Panc1 (cell line): ENCODE measurements around the gene SLC38A1. TPM values are rescaled to one million over a fixed set of nuclear protein-coding genes. Genes with fewer than 3 reads are reported as not detected.

ENCODE experiments used
- ATAC-seq: fragments of 200-7000 bp; cut with Tn5 transposase; 2 replicates; pipeline ENCODE4 v1.9.1; 2020; ENCODE audit warnings: mild to moderate bottlenecking, moderate library complexity
- BruUV-seq: library from RNA; stranded (reverse); fragments of 400-500 nt; replicated peaks from 2 replicates; lab custom pipeline; 2021; lab: Mats Ljungman, UMichigan
- CTCF ChIA-PET: fragments of 300-600 bp; sonication (Branson Sonifier 250); formaldehyde crosslinking; loops from one replicate; lab custom pipeline; 2022; ENCODE audit warnings: antibody characterized with exemption; lab: Charles Lee
- POLR2A ChIA-PET: fragments of 300-600 bp; sonication (Branson Sonifier 250); formaldehyde crosslinking; loops from one replicate; lab custom pipeline; 2022; ENCODE audit warnings: antibody characterized with exemption; lab: Charles Lee
- DNase-seq: peaks from one replicate; pipeline ENCODE4 v3.0.0-alpha.2; 2010; ENCODE audit warnings: low read depth, low spot score
- H3K27ac ChIP-seq: 2 replicates; pipeline ENCODE4 v1.5.1; 2011; ENCODE audit warnings: mild to moderate bottlenecking, low read length, inconsistent platforms
- H3K27me3 ChIP-seq: fragments of 200-500 bp; sonication (Bioruptor generic); 2 replicates; pipeline ENCODE4 v1.6.0; 2014; ENCODE audit warnings: low read length, inconsistent platforms; ENCODE audit not compliant: control insufficient read depth, insufficient read depth
- H3K36me3 ChIP-seq: fragments of 200-500 bp; sonication (Bioruptor generic); 2 replicates; pipeline ENCODE4 v1.5.1; 2014; ENCODE audit warnings: inconsistent platforms, mild to moderate bottlenecking, low read length, moderate library complexity; ENCODE audit not compliant: control insufficient read depth, insufficient read depth
- H3K4me1 ChIP-seq: 2 replicates; pipeline ENCODE4 v1.5.1; 2011; ENCODE audit warnings: inconsistent platforms, mild to moderate bottlenecking, low read length, moderate library complexity; ENCODE audit not compliant: control insufficient read depth, insufficient read depth
- H3K4me3 ChIP-seq, 2 experiments: 2 replicates each; pipeline ENCODE4 v1.5.1; 2011 to 2012; ENCODE audit warnings: low read depth in 2 of 2, low read length in 2 of 2, mild to moderate bottlenecking in 2 of 2, inconsistent platforms in 1 of 2, moderate library complexity in 1 of 2
- H3K9me3 ChIP-seq: fragments of 200-500 bp; sonication (Bioruptor generic); 2 replicates; pipeline ENCODE4 v1.5.1; 2014; ENCODE audit warnings: low read depth, mild to moderate bottlenecking, inconsistent platforms, low read length, moderate library complexity; ENCODE audit not compliant: control insufficient read depth, insufficient read depth
- POLR2AphosphoS5 ChIP-seq: IDR thresholded peaks from 2 replicates; pipeline ENCODE4 v1.6.1; 2012; ENCODE audit warnings: mild to moderate bottlenecking, low read depth, low read length, moderate library complexity
- SIN3A ChIP-seq: IDR thresholded peaks from 2 replicates; pipeline ENCODE4 v1.6.1; 2012; ENCODE audit warnings: low read depth, mild to moderate bottlenecking, low read length, moderate library complexity, borderline replicate concordance; ENCODE audit not compliant: insufficient read depth
- TCF7L2 ChIP-seq: IDR thresholded peaks from 2 replicates; pipeline ENCODE4 v1.6.1; 2011; ENCODE audit warnings: mild to moderate bottlenecking, low read depth, low read length, inconsistent platforms
- in situ Hi-C: cut with HindIII; loops from 2 replicates; pipeline ENCODE4 v1.10.0; 2016; ENCODE audit warnings: low sequenced_read_pairs, low pct_unique_long_range_greater_than_20kb
- intact Hi-C: fragments of 100-400 bp; cut with micrococcal nuclease; formaldehyde crosslinking; loops from one replicate; pipeline ENCODE4 v1.10.0; 2022; ENCODE audit not compliant: unreplicated experiment
- total RNA-seq: library from RNA; stranded (reverse); gene quantifications from one replicate; pipeline ENCODE4 v1.2.1, GENCODE V29; 2021; ENCODE audit not compliant: unreplicated experiment
- TF ChIP-seq, protein P1 (sequence below), 2 experiments: IDR thresholded peaks; 2 replicates each; pipeline ENCODE4 v1.6.1; 2011 to 2012; ENCODE audit warnings: low read depth in 2 of 2, control low read depth in 1 of 2, low read length in 1 of 2, mild to moderate bottlenecking in 1 of 2, moderate library complexity in 1 of 2; ENCODE audit not compliant: insufficient read depth in 1 of 2
- TF ChIP-seq, protein P2 (sequence below): fragments of 450-650 bp; IDR thresholded peaks from 2 replicates; pipeline ENCODE4 v1.5.1; 2017; ENCODE audit warnings: mild to moderate bottlenecking

The SLC38A1 gene
- total RNA-seq, 1 experiment from 2014 or later, result 127 TPM

DNA sequence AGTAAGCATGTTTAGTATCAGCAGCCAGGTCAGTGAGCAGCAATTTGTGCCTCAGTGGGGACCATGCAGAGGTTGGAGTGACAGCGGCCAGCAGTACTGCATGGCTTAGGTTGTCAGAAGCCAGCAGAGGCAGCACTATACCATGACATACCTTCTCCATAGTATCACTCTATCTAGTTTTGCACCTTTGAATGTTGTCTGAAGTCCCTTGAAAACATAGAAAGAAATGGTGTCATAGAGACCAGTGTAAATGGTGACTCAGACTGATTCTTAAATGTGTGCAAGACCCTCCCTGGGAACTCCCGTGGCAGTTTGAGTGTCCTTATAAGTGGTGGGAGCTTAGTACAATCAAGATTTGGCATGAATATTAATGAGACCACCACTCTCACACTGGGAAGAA is 124.4 kb downstream of the SLC38A1 start:
- CTCF ChIA-PET, result no interaction called here
- H3K9me3 ChIP-seq, result no peaks in the 10 kb centered on the region
- no peak overlapping the region for H3K27ac ChIP-seq
- POLR2A ChIA-PET, result no interaction called here
- TF ChIP-seq SIN3A (no peak), POLR2AphosphoS5 (no peak), TCF7L2 (no peak)
- TF ChIP-seq, protein P1, sequence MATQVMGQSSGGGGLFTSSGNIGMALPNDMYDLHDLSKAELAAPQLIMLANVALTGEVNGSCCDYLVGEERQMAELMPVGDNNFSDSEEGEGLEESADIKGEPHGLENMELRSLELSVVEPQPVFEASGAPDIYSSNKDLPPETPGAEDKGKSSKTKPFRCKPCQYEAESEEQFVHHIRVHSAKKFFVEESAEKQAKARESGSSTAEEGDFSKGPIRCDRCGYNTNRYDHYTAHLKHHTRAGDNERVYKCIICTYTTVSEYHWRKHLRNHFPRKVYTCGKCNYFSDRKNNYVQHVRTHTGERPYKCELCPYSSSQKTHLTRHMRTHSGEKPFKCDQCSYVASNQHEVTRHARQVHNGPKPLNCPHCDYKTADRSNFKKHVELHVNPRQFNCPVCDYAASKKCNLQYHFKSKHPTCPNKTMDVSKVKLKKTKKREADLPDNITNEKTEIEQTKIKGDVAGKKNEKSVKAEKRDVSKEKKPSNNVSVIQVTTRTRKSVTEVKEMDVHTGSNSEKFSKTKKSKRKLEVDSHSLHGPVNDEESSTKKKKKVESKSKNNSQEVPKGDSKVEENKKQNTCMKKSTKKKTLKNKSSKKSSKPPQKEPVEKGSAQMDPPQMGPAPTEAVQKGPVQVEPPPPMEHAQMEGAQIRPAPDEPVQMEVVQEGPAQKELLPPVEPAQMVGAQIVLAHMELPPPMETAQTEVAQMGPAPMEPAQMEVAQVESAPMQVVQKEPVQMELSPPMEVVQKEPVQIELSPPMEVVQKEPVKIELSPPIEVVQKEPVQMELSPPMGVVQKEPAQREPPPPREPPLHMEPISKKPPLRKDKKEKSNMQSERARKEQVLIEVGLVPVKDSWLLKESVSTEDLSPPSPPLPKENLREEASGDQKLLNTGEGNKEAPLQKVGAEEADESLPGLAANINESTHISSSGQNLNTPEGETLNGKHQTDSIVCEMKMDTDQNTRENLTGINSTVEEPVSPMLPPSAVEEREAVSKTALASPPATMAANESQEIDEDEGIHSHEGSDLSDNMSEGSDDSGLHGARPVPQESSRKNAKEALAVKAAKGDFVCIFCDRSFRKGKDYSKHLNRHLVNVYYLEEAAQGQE (IDR thresholded peaks at IDR 0.05; ENCODE audit: insufficient read depth in 1 of 2, low read depth in 2 of 2, low read length in 1 of 2), result no peak
- TF ChIP-seq, protein P2, sequence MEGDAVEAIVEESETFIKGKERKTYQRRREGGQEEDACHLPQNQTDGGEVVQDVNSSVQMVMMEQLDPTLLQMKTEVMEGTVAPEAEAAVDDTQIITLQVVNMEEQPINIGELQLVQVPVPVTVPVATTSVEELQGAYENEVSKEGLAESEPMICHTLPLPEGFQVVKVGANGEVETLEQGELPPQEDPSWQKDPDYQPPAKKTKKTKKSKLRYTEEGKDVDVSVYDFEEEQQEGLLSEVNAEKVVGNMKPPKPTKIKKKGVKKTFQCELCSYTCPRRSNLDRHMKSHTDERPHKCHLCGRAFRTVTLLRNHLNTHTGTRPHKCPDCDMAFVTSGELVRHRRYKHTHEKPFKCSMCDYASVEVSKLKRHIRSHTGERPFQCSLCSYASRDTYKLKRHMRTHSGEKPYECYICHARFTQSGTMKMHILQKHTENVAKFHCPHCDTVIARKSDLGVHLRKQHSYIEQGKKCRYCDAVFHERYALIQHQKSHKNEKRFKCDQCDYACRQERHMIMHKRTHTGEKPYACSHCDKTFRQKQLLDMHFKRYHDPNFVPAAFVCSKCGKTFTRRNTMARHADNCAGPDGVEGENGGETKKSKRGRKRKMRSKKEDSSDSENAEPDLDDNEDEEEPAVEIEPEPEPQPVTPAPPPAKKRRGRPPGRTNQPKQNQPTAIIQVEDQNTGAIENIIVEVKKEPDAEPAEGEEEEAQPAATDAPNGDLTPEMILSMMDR, result no peak
- no peaks in the 10 kb centered on the region for H3K4me1 ChIP-seq
- intact Hi-C loops, result no loop called here
- peaks cover 4% of the 10 kb centered on the region; the same call in 1 of the 2 replicates for H3K27me3 ChIP-seq
- in situ Hi-C loops, result no loop called here
- H3K4me3 ChIP-seq, result no peak overlapping the region
- no peaks in the 10 kb centered on the region for H3K36me3 ChIP-seq
- no peak for DNase-seq
- no peak for ATAC-seq
- no TSS peak for BruUV-seq

DNA sequence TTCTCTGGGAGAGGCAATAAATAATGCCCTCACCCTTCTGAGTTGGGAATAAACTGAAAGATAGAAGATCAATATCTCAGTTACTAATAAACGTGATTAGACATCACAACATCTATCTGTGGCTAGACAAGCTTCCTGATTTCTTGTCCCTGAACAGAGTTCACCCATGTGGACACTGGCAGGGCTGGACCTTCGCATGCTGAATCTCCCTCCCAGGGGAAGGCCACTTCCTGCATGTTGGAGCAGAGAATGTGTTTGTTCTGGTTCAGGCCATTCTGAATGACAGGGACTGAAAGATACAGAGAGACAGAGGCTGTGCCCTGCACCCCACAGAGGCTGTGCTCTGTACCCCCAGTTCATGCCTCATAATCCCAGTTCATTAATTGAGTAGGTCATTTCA is 132.6 kb downstream of the SLC38A1 start:
- no TSS peak for BruUV-seq
- Histone ChIP-seq H3K36me3 (no peaks in the 10 kb centered on the region), H3K4me3 (no peak overlapping the region), H3K27me3 (peaks cover 5% of the 10 kb centered on the region), H3K9me3 (no peaks in the 10 kb centered on the region), H3K27ac (no peak overlapping the region), H3K4me1 (no peaks in the 10 kb centered on the region)
- ATAC-seq (no peak), DNase-seq (no peak)
- TF ChIP-seq, protein P1 (IDR thresholded peaks at IDR 0.05; ENCODE audit: insufficient read depth in 1 of 2, low read depth in 2 of 2, low read length in 1 of 2), result no peak
- no peak for TF ChIP-seq TCF7L2
- TF ChIP-seq, protein P2, result no peak
- no peak for TF ChIP-seq POLR2AphosphoS5
- intact Hi-C loops, result loop anchor here (10.0 kb wide), 1 partner anchor 889 kb away; no protein-coding TSS in a partner anchor
- POLR2A ChIA-PET, result no interaction called here
- in situ Hi-C loops, result no loop called here
- CTCF ChIA-PET, result no interaction called here
